ENCODE measurements around the gene TMED4. TPM values are rescaled to one million over a fixed set of nuclear protein-coding genes. Genes with fewer than 3 reads are reported as not detected.

The TMED4 gene
- total and polyA plus RNA-seq, 2 of the 13 experiments (the other 11 are each of a cell fraction or from before 2014, with no cell fraction given): 81.4 to 109 TPM

GRCh38 chr7:44541028-44541869 is 40.8 kb downstream of the TMED4 start, which contains the start of gene NPC1L1 (continued):
- TF ChIP-seq ZNF839 (CRISPR knock-in tag; IDR thresholded peaks at IDR 0.05; ENCODE audit: borderline replicate concordance) (no peak), HNRNPL (IDR thresholded peaks at IDR 0.05; ENCODE audit: low read depth, low read length) (peak; percentile 62; the same call in 1 of the 2 replicates), PITX1 (CRISPR knock-in tag; IDR thresholded peaks at IDR 0.05) (no peak), SCMH1 (CRISPR knock-in tag; IDR thresholded peaks at IDR 0.05; ENCODE audit: borderline replicate concordance) (no peak), HNF4A (CRISPR knock-in tag; IDR thresholded peaks at IDR 0.05) (peak; percentile 32; the same call in 1 of the 2 replicates), KDM2A (CRISPR knock-in tag; IDR thresholded peaks at IDR 0.05; ENCODE audit: borderline replicate concordance, low read depth) (peak; percentile 67), ZMAT3 (CRISPR knock-in tag; conservative IDR thresholded peaks at IDR 0.05) (no peak; the same call in 1 of the 2 replicates), ZBTB1 (CRISPR knock-in tag; IDR thresholded peaks at IDR 0.05; ENCODE audit: borderline replicate concordance) (peak; percentile 19; the same call in 1 of the 2 replicates), TRIM24 (CRISPR knock-in tag; IDR thresholded peaks at IDR 0.05) (no peak), ATRX (CRISPR knock-in tag; IDR thresholded peaks at IDR 0.05; ENCODE audit: borderline replicate concordance) (no peak), ZBTB42 (CRISPR knock-in tag; IDR thresholded peaks at IDR 0.05) (peak; percentile 69; the same call in 1 of the 2 replicates), ZNF770 (CRISPR knock-in tag; IDR thresholded peaks at IDR 0.05) (peak; percentile 76; the same call in 1 of the 2 replicates), LCORL (IDR thresholded peaks at IDR 0.05) (no peak), LCORL (CRISPR knock-in tag; IDR thresholded peaks at IDR 0.05) (peak; percentile 60; the same call in 1 of the 2 replicates), KDM5B (CRISPR knock-in tag; IDR thresholded peaks at IDR 0.05; ENCODE audit: borderline replicate concordance) (peak; percentile 78; the same call in 1 of the 2 replicates), CSRNP2 (CRISPR knock-in tag; conservative IDR thresholded peaks at IDR 0.05; ENCODE audit: low read depth) (no peak), ZNF7 (CRISPR knock-in tag; IDR thresholded peaks at IDR 0.05) (no peak), HOMEZ (CRISPR knock-in tag; IDR thresholded peaks at IDR 0.05; ENCODE audit: low read depth) (peak; percentile 68; the same call in 1 of the 2 replicates), ZNF687 (CRISPR knock-in tag; IDR thresholded peaks at IDR 0.05) (peak; percentile 91), SAFB2 (CRISPR knock-in tag; IDR thresholded peaks at IDR 0.05; ENCODE audit: borderline replicate concordance, low read depth) (peak; percentile 32; the same call in 1 of the 2 replicates)
